ENCODE measurements around the gene SLC8A1. TPM values are rescaled to one million over a fixed set of nuclear protein-coding genes. Genes with fewer than 3 reads are reported as not detected.

SLC8A1 gene
- total RNA-seq, 1 experiment from 2014 or later = 1.7 TPM

GRCh38 chr2:40218679-40219078 is 233.2 kb downstream of the SLC8A1 start:
- no peak overlapping the region for H2BK20ac ChIP-seq (ENCODE audit: low read depth, low read length, poor library complexity, severe bottlenecking)
- no peaks in the 10 kb centered on the region for H3K23me2 ChIP-seq (ENCODE audit: insufficient read length, low read depth, low read length, poor library complexity, severe bottlenecking)
- H2BK12ac ChIP-seq (ENCODE audit: insufficient read length, low read depth, low read length) = no peak overlapping the region
- no peaks in the 10 kb centered on the region for H3K9me3 ChIP-seq (ENCODE audit: control insufficient read depth, low read depth, low read length)
- H3K4ac ChIP-seq (ENCODE audit: low read depth, low read length) = no peak overlapping the region
- no peak overlapping the region for H4K8ac ChIP-seq (replicated peaks; ENCODE audit: insufficient read length, low read depth, low read length)
- no peak overlapping the region for H3K18ac ChIP-seq (ENCODE audit: insufficient read length, low read depth, low read length)
- Mint-ChIP-seq H3K27me3 (ENCODE audit: low read depth) (no peaks in the 10 kb centered on the region), H3K27ac (no peak overlapping the region; a peak in 1 of 7 replicates), H3K36me3 (ENCODE audit: insufficient read depth in 1 of 3, low read depth in 3 of 3) (peaks cover 15 to 17% (median 16%) of the 10 kb centered on the region in 3 experiments; a peak in 6 of 7 replicates), H3K4me1 (peaks cover 4 to 5% of the 10 kb centered on the region in 2 experiments; a peak in 2 of 4 replicates), H3K4me3 (no peak overlapping the region), H3K9me3 (peaks cover 17 to 32% of the 10 kb centered on the region in 2 experiments; a peak in 4 of 5 replicates)
- H3K4me2 ChIP-seq (ENCODE audit: insufficient read depth, insufficient read length, low read length) = no peak overlapping the region
- no peaks in the 10 kb centered on the region; the same call in 1 of the 2 replicates for H3K4me1 ChIP-seq (ENCODE audit: insufficient read depth, low read length)
- H4K20me1 ChIP-seq (ENCODE audit: control insufficient read depth, insufficient read depth, insufficient read length) = no peaks in the 10 kb centered on the region
- DNase-seq = no peak
- H2AK5ac ChIP-seq (ENCODE audit: insufficient read length, low read length) = no peak overlapping the region
- no peak overlapping the region for H2BK120ac ChIP-seq (ENCODE audit: low read depth, low read length, poor library complexity, severe bottlenecking)
- H3K9ac ChIP-seq (ENCODE audit: extremely low read depth, insufficient read length, low read length) = no peak overlapping the region
- no peak overlapping the region for H3T11ph ChIP-seq (ENCODE audit: low read length)
- no peak overlapping the region for H2BK5ac ChIP-seq (ENCODE audit: insufficient read length, low read length)
- H3K79me1 ChIP-seq (ENCODE audit: insufficient read depth, low read depth, low read length, poor library complexity, severe bottlenecking) = no peaks in the 10 kb centered on the region
- no CpG with 5 or more reads among the region's 3 CpGs for WGBS (ENCODE audit: extremely low coverage, insufficient read length, low lambda C conversion rate)
- H3K27ac ChIP-seq (ENCODE audit: insufficient read length, low read depth, low read length) = no peak overlapping the region
- H3K14ac ChIP-seq (ENCODE audit: insufficient read depth, low read length) = no peak overlapping the region
- H4K91ac ChIP-seq (ENCODE audit: insufficient read length, low read depth, low read length) = no peak overlapping the region
- H3K56ac ChIP-seq (ENCODE audit: insufficient read length, low read depth, low read length) = no peak overlapping the region
- no peaks in the 10 kb centered on the region for H3K79me2 ChIP-seq (ENCODE audit: insufficient read depth, low read length)
- H4K5ac ChIP-seq (ENCODE audit: insufficient read length, low read depth, low read length) = no peak overlapping the region
- no peak overlapping the region for H2BK15ac ChIP-seq (ENCODE audit: low read depth, low read length)
- H2AFZ ChIP-seq (ENCODE audit: low read length) = no peak overlapping the region
- no peak for TF ChIP-seq CTCF (conservative IDR thresholded peaks at IDR 0.05)
- no peak overlapping the region for H3K23ac ChIP-seq (ENCODE audit: insufficient read length, low read depth, low read length)
- no peaks in the 10 kb centered on the region for H3K27me3 ChIP-seq (ENCODE audit: insufficient read depth, low read length)

All from H9 (cell line).